DMS 273 treated with DMSO at 0.1 percent for 48 hours (cell line): ENCODE data around the gene BCAR3.
"Not testable (repeated sequence)": the region's sequence is repeated elsewhere in the genome, so short reads cannot be mapped to it uniquely, and the experiment has no call there.

Source experiments
- DNase-seq: peaks from one replicate; lab custom pipeline; 2025; lab: John Stamatoyannopoulos, UW

The BCAR3 gene

GRCh38 chr1:93576746-93577145 lies 104.9 kb downstream of the BCAR3 start:
- no peak for DNase-seq

GRCh38 chr1:93576346-93576745 lies 105.3 kb downstream of the BCAR3 start:
- peak; percentile 85 for DNase-seq

- no peak for DNase-seq
These were observed 105.9 kb downstream of the BCAR3 start for GRCh38 chr1:93575621-93576284.

GRCh38 chr1:93574991-93575390 lies 106.6 kb downstream of the BCAR3 start:
- DNase-seq = no peak

GRCh38 chr1:93574511-93574910 lies 107.1 kb downstream of the BCAR3 start:
- DNase-seq = no peak

GRCh38 chr1:93573940-93574469 lies 107.6 kb downstream of the BCAR3 start:
- no peak for DNase-seq

GRCh38 chr1:93571623-93572310 lies 109.9 kb downstream of the BCAR3 start:
- no peak for DNase-seq

GRCh38 chr1:93569489-93569888 lies 112.1 kb downstream of the BCAR3 start:
- DNase-seq = no peak

GRCh38 chr1:93567255-93567918 lies 114.2 kb downstream of the BCAR3 start:
- no peak for DNase-seq

- DNase-seq = no peak
These were observed 115.4 kb downstream of the BCAR3 start for GRCh38 chr1:93566227-93566626.

GRCh38 chr1:93565496-93566206 lies 116.0 kb downstream of the BCAR3 start:
- no peak for DNase-seq

- no peak for DNase-seq
These were observed 121.9 kb downstream of the BCAR3 start for GRCh38 chr1:93559695-93560094.

GRCh38 chr1:93559045-93559444 lies 122.6 kb downstream of the BCAR3 start:
- DNase-seq = no peak

- peak; percentile 3 for DNase-seq
These were observed 125.3 kb downstream of the BCAR3 start for GRCh38 chr1:93556291-93556690.

- no peak for DNase-seq
These were observed 126.5 kb downstream of the BCAR3 start for GRCh38 chr1:93554883-93555872.

- not testable (repeated sequence) for DNase-seq
These were observed 127.6 kb downstream of the BCAR3 start for GRCh38 chr1:93553886-93554490.

GRCh38 chr1:93552741-93553455 lies 128.7 kb downstream of the BCAR3 start:
- peak; percentile 70 for DNase-seq

- no peak for DNase-seq
These were observed 131.8 kb downstream of the BCAR3 start for GRCh38 chr1:93549811-93550210.

- DNase-seq = no peak
These were observed 132.5 kb downstream of the BCAR3 start for GRCh38 chr1:93549131-93549530.
